ENCODE results near the gene ABI3BP. TPM values are rescaled to one million over a fixed set of nuclear protein-coding genes. Genes with fewer than 3 reads are reported as not detected.

Gene ABI3BP
- polyA plus RNA-seq, 3 donors, result not detected

DNA sequence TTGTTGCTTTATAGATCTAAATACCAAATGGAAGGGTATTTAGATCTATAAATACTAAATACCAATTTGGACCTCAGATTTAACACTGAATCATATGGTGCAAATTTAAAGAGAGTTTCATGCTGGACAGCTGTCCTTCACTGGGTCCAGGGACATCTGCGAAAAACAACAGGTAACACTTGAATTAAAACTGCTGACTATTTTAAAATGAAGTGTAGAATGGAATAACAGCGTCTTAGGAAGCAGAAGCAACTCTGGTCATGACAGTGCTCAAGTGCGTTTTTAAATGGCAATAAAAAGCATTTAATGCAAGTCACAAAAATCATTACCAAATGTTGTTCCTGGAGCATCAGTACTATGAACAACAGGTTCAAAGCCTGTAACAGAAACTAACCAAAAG is 177.6 kb downstream of the ABI3BP start:
- Mint-ChIP-seq H3K9me3 (no peaks in the 10 kb centered on the region), H3K27ac (no peak overlapping the region), H3K4me3 (no peak overlapping the region), H3K4me1 (no peaks in the 10 kb centered on the region), H3K36me3 (no peaks in the 10 kb centered on the region), H3K27me3 (ENCODE audit: low read depth in 3 of 3) (no peaks in the 10 kb centered on the region)
- Histone ChIP-seq H3K27me3 (ENCODE audit: control insufficient read depth in 2 of 2, insufficient read depth in 2 of 2, low read length in 2 of 2) (no peaks in the 10 kb centered on the region), H3K36me3 (replicated peaks in 1 of 2; ENCODE audit: control insufficient read depth in 1 of 2, insufficient read depth in 2 of 2, low read length in 2 of 2) (no peaks in the 10 kb centered on the region), H3K79me2 (ENCODE audit: insufficient read depth, low read length) (no peaks in the 10 kb centered on the region), H3K4me1 (ENCODE audit: control insufficient read depth in 1 of 2, insufficient read depth in 2 of 2, low read length in 2 of 2) (no peaks in the 10 kb centered on the region), H3K9ac (ENCODE audit: insufficient read depth, low read length, poor library complexity, severe bottlenecking) (no peak overlapping the region), H3K9me3 (replicated peaks in 1 of 2; ENCODE audit: control insufficient read depth in 1 of 2, insufficient read depth in 1 of 2, low read length in 2 of 2) (no peaks in the 10 kb centered on the region), H3K4me2 (replicated peaks; ENCODE audit: extremely low read depth, low read length, poor library complexity, severe bottlenecking) (no peak overlapping the region), H3K27ac (ENCODE audit: low read depth in 1 of 2, low read length in 2 of 2) (no peak overlapping the region), H2AFZ (ENCODE audit: insufficient read depth, low read depth, low read length, poor library complexity, severe bottlenecking) (no peak overlapping the region), H3K4me3 (replicated peaks in 1 of 3; ENCODE audit: low read depth in 2 of 3, low read length in 3 of 3) (no peak overlapping the region), H4K20me1 (ENCODE audit: insufficient read depth, low read length) (no peaks in the 10 kb centered on the region)
- 83% methylated on average over 3 of the region's 3 CpGs for WGBS (ENCODE audit: insufficient coverage)
- TF ChIP-seq, protein P1, sequence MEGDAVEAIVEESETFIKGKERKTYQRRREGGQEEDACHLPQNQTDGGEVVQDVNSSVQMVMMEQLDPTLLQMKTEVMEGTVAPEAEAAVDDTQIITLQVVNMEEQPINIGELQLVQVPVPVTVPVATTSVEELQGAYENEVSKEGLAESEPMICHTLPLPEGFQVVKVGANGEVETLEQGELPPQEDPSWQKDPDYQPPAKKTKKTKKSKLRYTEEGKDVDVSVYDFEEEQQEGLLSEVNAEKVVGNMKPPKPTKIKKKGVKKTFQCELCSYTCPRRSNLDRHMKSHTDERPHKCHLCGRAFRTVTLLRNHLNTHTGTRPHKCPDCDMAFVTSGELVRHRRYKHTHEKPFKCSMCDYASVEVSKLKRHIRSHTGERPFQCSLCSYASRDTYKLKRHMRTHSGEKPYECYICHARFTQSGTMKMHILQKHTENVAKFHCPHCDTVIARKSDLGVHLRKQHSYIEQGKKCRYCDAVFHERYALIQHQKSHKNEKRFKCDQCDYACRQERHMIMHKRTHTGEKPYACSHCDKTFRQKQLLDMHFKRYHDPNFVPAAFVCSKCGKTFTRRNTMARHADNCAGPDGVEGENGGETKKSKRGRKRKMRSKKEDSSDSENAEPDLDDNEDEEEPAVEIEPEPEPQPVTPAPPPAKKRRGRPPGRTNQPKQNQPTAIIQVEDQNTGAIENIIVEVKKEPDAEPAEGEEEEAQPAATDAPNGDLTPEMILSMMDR (IDR thresholded peaks at IDR 0.05), result no peak
- no peak for DNase-seq
- intact Hi-C loops (cut with micrococcal nuclease), result no loop called here

DNA sequence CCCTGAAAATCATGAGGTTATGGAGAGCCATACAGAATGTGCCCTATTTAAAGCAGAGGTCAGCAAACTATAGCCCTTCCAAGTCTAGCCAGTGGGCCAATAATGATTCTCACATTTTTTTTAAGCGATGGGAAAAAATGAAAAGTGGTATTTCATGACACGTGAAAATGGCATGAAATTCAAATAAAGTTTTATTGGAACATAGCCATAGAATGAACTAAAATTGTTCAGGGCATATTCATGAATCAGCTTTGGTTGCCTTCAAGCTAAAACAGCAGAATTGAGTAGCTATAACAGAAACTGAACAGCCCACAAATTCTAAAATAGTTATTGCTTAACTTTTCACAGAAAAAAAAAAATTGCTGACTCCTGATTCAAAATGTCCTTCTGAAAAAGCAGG is 179.4 kb downstream of the ABI3BP start:
- H3K9me3 Mint-ChIP-seq, result no peaks in the 10 kb centered on the region
- H3K79me2 ChIP-seq (ENCODE audit: insufficient read depth, low read length), result no peaks in the 10 kb centered on the region
- H3K4me1 ChIP-seq (ENCODE audit: control insufficient read depth in 1 of 2, insufficient read depth in 2 of 2, low read length in 2 of 2), result no peaks in the 10 kb centered on the region
- H3K9me3 ChIP-seq (replicated peaks in 1 of 2; ENCODE audit: control insufficient read depth in 1 of 2, insufficient read depth in 1 of 2, low read length in 2 of 2), result no peaks in the 10 kb centered on the region
- H3K27ac ChIP-seq (ENCODE audit: low read depth in 1 of 2, low read length in 2 of 2), result no peak overlapping the region
- no peaks in the 10 kb centered on the region for H3K36me3 ChIP-seq (replicated peaks in 1 of 2; ENCODE audit: control insufficient read depth in 1 of 2, insufficient read depth in 2 of 2, low read length in 2 of 2)
- H4K20me1 ChIP-seq (ENCODE audit: insufficient read depth, low read length), result no peaks in the 10 kb centered on the region
- intact Hi-C loops (cut with micrococcal nuclease), result no loop called here
- no peak overlapping the region for H3K4me2 ChIP-seq (replicated peaks; ENCODE audit: extremely low read depth, low read length, poor library complexity, severe bottlenecking)
- H3K27me3 Mint-ChIP-seq (ENCODE audit: low read depth in 3 of 3), result no peaks in the 10 kb centered on the region
- no peak overlapping the region for H3K9ac ChIP-seq (ENCODE audit: insufficient read depth, low read length, poor library complexity, severe bottlenecking)
- H3K4me1 Mint-ChIP-seq, result no peaks in the 10 kb centered on the region
- TF ChIP-seq, protein P1 (IDR thresholded peaks at IDR 0.05), result no peak
- H3K4me3 ChIP-seq (replicated peaks in 1 of 3; ENCODE audit: low read depth in 2 of 3, low read length in 3 of 3), result no peak overlapping the region
- DNase-seq, result no peak
- H2AFZ ChIP-seq (ENCODE audit: insufficient read depth, low read depth, low read length, poor library complexity, severe bottlenecking), result no peak overlapping the region
- H3K4me3 Mint-ChIP-seq, result no peak overlapping the region
- no peaks in the 10 kb centered on the region for H3K36me3 Mint-ChIP-seq
- no peaks in the 10 kb centered on the region for H3K27me3 ChIP-seq (ENCODE audit: control insufficient read depth in 2 of 2, insufficient read depth in 2 of 2, low read length in 2 of 2)
- H3K27ac Mint-ChIP-seq, result no peak overlapping the region
- no CpG with 5 or more reads among the region's 2 CpGs for WGBS (ENCODE audit: insufficient coverage)

Data from CD14-positive monocyte (primary cell).